ENCODE results near the gene GNAS-AS1. TPM values are rescaled to one million over a fixed set of nuclear protein-coding genes. Genes with fewer than 3 reads are reported as not detected.

Gene GNAS-AS1
- total RNA-seq, 3 donors from 2014 or later: 0.48 to 1.5 (median 0.98) TPM

DNA sequence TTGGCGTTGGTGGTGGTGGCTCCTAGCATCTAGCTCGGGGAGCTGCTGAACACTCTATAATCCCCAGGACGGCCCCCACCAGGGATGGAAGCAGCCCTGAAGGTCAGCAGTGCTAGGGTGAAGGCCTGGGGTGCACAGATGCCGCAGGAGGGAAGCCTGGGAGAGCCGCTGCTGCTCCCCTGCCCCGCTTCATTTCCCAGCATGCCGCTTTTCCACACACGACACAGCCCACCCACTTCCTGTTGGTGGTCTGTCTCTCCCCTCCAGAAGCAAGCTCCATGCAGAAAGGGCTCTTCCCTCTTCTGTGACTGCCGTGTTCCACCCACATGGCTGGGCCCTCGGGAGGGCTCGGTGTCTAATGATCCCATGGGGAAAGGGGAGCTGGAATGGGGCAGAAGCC, 35.3 kb downstream of the GNAS-AS1 start:
- Histone ChIP-seq H3K36me3 (no peaks in the 10 kb centered on the region), H3K4me3 (no peak overlapping the region), H3K27me3 (peaks cover 0 to 14% of the 10 kb centered on the region in 2 donors), H3K4me1 (no peaks in the 10 kb centered on the region), H3K27ac (no peak overlapping the region), H3K9me3 (no peaks in the 10 kb centered on the region)
- no peak for DNase-seq (ENCODE audit: low spot score in 2 of 2)
- TF ChIP-seq POLR2AphosphoS5 (IDR thresholded peaks at IDR 0.05): no peak
- TF ChIP-seq POLR2A (IDR thresholded peaks at IDR 0.05): no peak
- TF ChIP-seq, protein P1, sequence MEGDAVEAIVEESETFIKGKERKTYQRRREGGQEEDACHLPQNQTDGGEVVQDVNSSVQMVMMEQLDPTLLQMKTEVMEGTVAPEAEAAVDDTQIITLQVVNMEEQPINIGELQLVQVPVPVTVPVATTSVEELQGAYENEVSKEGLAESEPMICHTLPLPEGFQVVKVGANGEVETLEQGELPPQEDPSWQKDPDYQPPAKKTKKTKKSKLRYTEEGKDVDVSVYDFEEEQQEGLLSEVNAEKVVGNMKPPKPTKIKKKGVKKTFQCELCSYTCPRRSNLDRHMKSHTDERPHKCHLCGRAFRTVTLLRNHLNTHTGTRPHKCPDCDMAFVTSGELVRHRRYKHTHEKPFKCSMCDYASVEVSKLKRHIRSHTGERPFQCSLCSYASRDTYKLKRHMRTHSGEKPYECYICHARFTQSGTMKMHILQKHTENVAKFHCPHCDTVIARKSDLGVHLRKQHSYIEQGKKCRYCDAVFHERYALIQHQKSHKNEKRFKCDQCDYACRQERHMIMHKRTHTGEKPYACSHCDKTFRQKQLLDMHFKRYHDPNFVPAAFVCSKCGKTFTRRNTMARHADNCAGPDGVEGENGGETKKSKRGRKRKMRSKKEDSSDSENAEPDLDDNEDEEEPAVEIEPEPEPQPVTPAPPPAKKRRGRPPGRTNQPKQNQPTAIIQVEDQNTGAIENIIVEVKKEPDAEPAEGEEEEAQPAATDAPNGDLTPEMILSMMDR (IDR thresholded peaks at IDR 0.05): no peak
- intact Hi-C loops (cut with DNase I; ENCODE audit: low total_unique reads): no loop called here

DNA sequence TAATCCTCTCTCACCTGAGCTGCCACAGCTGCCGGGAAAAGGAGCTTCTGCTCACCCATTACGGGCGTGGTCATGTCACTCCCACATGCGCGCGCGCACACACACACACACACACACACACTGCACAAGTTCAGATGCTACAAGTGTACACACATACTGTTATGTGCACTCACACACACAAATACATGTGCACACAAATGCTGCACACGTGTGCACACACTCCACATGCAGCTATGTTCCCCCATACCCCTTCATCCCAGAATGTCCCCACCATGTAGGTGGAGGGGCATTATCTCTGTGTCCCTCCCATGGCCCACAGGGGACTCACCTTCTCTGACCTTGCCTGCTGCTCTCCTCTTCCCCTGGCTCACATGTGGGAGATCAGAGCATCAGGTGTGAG, 37.3 kb downstream of the GNAS-AS1 start:
- Histone ChIP-seq H3K4me3 (no peak overlapping the region), H3K9me3 (no peaks in the 10 kb centered on the region), H3K4me1 (no peaks in the 10 kb centered on the region), H3K27ac (no peak overlapping the region), H3K27me3 (peaks cover 0 to 14% of the 10 kb centered on the region in 2 donors), H3K36me3 (no peaks in the 10 kb centered on the region)
- no peak for TF ChIP-seq POLR2AphosphoS5 (IDR thresholded peaks at IDR 0.05)
- TF ChIP-seq POLR2A (IDR thresholded peaks at IDR 0.05): no peak
- intact Hi-C loops (cut with DNase I; ENCODE audit: low total_unique reads): no loop called here
- no peak for DNase-seq (ENCODE audit: low spot score in 2 of 2)

DNA sequence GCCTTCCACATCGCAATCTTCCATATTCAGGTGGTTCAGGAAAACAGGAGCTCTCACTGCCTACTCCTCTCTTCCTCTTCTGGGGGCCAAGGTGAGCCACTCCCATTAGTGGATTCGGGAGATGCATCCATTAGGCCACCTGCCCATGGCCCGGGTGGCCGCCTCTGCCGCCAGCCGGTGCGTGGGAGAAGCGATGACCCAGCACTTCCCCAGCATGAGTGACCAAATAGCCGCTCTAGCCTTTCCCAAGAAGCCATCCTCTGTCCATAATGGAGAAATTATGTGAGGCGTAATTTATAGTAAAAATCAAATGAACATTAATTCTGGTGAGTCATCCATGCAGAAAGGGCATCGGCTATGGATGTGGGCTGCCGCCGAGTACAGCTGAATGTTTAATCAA, 39.4 kb downstream of the GNAS-AS1 start:
- no peaks in the 10 kb centered on the region for H3K4me1 ChIP-seq
- H3K4me3 ChIP-seq: no peak overlapping the region
- peaks cover 0 to 18% of the 10 kb centered on the region in 2 donors for H3K27me3 ChIP-seq
- no peaks in the 10 kb centered on the region for H3K9me3 ChIP-seq
- H3K36me3 ChIP-seq: no peaks in the 10 kb centered on the region
- intact Hi-C loops (cut with DNase I; ENCODE audit: low total_unique reads): no loop called here
- no peak overlapping the region for H3K27ac ChIP-seq
- DNase-seq (ENCODE audit: low spot score in 2 of 2): no peak
- TF ChIP-seq POLR2AphosphoS5 (IDR thresholded peaks at IDR 0.05): no peak
- TF ChIP-seq, protein P1 (IDR thresholded peaks at IDR 0.05): no peak
- TF ChIP-seq POLR2A (IDR thresholded peaks at IDR 0.05): no peak

DNA sequence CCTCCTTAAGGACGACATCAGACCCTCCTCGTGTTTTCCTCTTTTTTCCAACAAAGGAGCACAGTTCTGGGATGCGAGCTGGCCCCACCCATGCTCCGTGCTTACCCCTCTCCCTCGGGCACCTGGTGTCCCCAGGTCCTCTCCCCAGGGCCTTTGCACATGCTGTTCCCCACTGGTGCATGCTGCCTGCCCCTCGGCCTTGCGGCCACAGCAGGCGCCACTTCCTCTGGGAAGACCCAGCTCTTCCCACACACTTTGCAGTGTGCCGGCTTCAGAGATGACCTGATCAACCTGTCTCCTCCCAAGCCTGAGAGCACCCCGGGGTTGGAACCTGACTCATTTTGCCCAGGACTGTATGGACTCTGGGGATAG, 39.8 kb downstream of the GNAS-AS1 start:
- TF ChIP-seq POLR2A (IDR thresholded peaks at IDR 0.05) (no peak), POLR2AphosphoS5 (IDR thresholded peaks at IDR 0.05) (no peak)
- TF ChIP-seq, protein P1 (IDR thresholded peaks at IDR 0.05): no peak

DNA sequence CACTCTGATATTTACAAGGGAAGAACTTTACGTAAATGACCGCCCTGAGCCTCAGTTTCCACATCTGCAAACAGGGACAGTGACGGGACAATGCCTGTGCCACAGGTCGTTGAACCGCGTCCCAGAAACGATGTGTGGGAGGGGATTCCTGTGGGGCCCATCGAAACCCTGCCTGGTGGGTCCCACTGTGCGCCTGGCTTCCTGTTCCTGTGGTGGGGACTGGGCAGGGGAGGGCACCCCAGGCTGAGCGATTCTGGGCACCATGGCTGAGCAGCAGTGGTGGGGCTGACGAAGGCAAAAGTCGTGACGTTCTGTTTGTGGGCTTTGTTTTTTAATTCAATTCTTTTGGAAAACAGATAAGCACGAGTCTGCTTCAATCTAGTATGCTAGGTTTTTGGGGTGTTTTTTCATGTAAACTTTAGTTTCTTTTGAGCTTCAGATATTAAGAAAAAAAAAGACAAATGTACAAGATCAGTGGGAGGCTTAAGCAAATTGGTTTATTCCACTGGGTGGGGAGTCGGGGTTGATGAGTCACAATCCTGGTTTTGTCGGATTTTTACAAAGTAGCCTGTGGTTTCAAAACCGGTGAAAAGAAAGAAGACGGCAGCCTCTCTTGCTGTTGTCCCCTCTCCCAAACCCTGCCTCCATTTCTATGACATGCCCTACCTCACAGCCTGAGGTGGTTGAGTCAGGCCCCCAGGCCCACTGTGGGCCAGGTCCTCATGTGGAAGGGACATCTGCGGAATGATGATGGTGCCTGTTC, 40.4 kb downstream of the GNAS-AS1 start:
- intact Hi-C loops (cut with DNase I; ENCODE audit: low total_unique reads): no loop called here

More for the DNA sequence above, 39.8 kb downstream of the GNAS-AS1 start:
- no peak overlapping the region for H3K27ac ChIP-seq
- DNase-seq (ENCODE audit: low spot score in 2 of 2): no peak
- intact Hi-C loops (cut with DNase I; ENCODE audit: low total_unique reads): no loop called here
- H3K36me3 ChIP-seq: no peaks in the 10 kb centered on the region
- no peaks in the 10 kb centered on the region for H3K4me1 ChIP-seq
- peaks cover 0 to 18% of the 10 kb centered on the region in 2 donors for H3K27me3 ChIP-seq
- H3K9me3 ChIP-seq: no peaks in the 10 kb centered on the region
- H3K4me3 ChIP-seq: no peak overlapping the region

More for the DNA sequence above, 40.4 kb downstream of the GNAS-AS1 start:
- Histone ChIP-seq H3K27ac (no peak overlapping the region), H3K36me3 (no peaks in the 10 kb centered on the region), H3K27me3 (peaks cover 0 to 18% of the 10 kb centered on the region in 2 donors), H3K4me1 (no peaks in the 10 kb centered on the region), H3K9me3 (no peaks in the 10 kb centered on the region), H3K4me3 (no peak overlapping the region)
- TF ChIP-seq POLR2AphosphoS5 (IDR thresholded peaks at IDR 0.05) (no peak), POLR2A (IDR thresholded peaks at IDR 0.05) (no peak)
- TF ChIP-seq, protein P1 (IDR thresholded peaks at IDR 0.05): no peak
- no peak for DNase-seq (ENCODE audit: low spot score in 2 of 2)
